Measurements from ENCODE around the gene NEURL1. TPM values are rescaled to one million over a fixed set of nuclear protein-coding genes. Genes with fewer than 3 reads are reported as not detected.

Gene NEURL1
- total RNA-seq, 1 donor from 2014 or later = 1.8 TPM

DNA sequence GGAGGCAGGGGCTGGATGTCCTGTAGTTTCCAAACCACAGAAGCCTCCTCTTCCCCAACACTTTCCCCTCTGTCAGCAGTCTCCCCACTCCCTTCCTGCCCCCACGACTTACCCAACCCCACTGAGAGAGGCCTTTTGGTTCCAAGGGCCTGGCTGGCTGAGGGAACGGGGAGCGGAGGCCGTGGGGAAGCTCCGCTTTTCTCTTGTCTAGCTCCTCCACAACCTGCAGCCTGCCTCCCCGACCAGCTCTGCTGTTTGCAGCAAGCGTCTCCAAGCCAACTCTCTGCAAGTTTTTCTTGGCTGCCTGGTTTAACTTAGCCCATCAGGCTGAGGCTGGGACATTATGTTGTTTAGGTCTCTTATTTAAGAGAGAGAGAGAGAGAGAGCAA lies 126.8 kb downstream of the NEURL1 start:
- no peak for DNase-seq (ENCODE audit: low read depth, low spot score)
- Mint-ChIP-seq H3K4me1 (peaks cover 2% of the 10 kb centered on the region), H3K36me3 (ENCODE audit: low read depth) (no peaks in the 10 kb centered on the region), H3K27ac (ENCODE audit: unreplicated experiment) (peak overlapping the region; percentile 44), H3K4me3 (no peak overlapping the region), H3K9me3 (no peaks in the 10 kb centered on the region), H3K27me3 (ENCODE audit: low read depth) (no peaks in the 10 kb centered on the region)
- TF ChIP-seq, protein P1, sequence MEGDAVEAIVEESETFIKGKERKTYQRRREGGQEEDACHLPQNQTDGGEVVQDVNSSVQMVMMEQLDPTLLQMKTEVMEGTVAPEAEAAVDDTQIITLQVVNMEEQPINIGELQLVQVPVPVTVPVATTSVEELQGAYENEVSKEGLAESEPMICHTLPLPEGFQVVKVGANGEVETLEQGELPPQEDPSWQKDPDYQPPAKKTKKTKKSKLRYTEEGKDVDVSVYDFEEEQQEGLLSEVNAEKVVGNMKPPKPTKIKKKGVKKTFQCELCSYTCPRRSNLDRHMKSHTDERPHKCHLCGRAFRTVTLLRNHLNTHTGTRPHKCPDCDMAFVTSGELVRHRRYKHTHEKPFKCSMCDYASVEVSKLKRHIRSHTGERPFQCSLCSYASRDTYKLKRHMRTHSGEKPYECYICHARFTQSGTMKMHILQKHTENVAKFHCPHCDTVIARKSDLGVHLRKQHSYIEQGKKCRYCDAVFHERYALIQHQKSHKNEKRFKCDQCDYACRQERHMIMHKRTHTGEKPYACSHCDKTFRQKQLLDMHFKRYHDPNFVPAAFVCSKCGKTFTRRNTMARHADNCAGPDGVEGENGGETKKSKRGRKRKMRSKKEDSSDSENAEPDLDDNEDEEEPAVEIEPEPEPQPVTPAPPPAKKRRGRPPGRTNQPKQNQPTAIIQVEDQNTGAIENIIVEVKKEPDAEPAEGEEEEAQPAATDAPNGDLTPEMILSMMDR (conservative IDR thresholded peaks at IDR 0.05) = no peak

DNA sequence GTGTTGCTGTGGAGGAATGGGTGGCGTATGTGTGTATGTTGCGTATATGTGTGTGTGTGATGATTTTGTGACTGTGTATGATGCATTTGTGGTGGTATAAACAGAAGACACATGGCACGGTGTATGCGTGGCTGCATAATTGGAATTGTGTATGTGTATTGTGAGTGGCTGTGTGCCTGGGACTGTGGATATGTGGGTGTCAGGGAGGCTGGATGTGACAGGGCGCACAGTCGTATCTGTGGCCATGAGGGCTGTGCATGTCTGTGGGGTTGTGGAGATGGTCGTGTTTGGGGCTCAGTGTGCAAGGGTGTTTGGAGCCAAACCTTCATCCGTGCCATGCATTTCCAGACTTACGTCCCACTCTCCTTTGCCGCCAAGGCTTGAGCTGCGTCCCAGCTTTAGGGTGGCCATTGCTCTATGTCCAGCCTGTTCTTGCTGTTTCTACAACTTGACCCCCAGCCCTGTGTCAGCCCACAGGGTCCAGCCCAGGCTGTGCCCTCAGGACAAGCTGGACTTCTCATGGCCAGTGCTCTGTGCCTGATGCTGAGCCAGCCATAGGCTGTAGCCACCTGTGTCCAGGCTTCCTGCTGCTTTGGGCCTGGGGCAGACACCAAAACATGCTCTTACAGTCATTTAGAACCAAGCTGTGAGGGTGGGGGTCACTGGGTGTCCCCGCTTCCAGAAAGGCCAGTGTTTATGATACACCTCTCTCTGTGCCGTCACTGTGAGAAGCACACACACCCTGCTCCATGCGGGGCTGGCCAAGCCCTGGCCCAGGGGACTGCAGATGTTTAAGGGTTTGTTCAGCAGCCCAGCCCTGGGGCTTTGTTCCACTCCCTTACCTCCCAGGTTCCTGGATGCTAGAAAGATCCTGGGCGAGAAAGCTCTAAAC lies 127.6 kb downstream of the NEURL1 start:
- no peaks in the 10 kb centered on the region for H3K27me3 Mint-ChIP-seq (ENCODE audit: low read depth)
- H3K36me3 Mint-ChIP-seq (ENCODE audit: low read depth) = no peaks in the 10 kb centered on the region
- H3K9me3 Mint-ChIP-seq = no peaks in the 10 kb centered on the region
- no peak for DNase-seq (ENCODE audit: low read depth, low spot score)
- peak overlapping the region; percentile 44 for H3K27ac Mint-ChIP-seq (ENCODE audit: unreplicated experiment)
- no peaks in the 10 kb centered on the region for H3K4me1 Mint-ChIP-seq
- TF ChIP-seq, protein P1 (conservative IDR thresholded peaks at IDR 0.05) = no peak
- H3K4me3 Mint-ChIP-seq = no peak overlapping the region

DNA sequence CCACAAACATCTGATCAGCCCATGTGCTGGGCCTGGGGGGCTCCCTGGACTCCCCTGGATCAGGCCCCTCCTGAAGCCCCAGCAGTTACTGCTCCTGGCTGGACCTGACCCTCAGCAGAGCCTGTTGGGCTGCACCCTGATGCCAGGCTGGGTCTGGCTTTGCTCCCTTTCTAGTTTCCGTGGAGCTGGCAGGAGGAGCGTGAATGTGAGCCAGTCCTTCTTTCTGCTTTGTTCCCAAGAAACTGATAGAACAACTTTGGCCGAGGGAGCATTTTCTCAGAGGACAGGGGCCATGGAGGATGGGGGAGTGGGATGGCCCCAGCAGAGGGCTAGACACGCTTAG lies 128.2 kb downstream of the NEURL1 start:
- Mint-ChIP-seq H3K36me3 (ENCODE audit: low read depth) (no peaks in the 10 kb centered on the region), H3K27ac (ENCODE audit: unreplicated experiment) (no peak overlapping the region), H3K27me3 (ENCODE audit: low read depth) (no peaks in the 10 kb centered on the region), H3K4me1 (no peaks in the 10 kb centered on the region), H3K4me3 (no peak overlapping the region), H3K9me3 (no peaks in the 10 kb centered on the region)
- TF ChIP-seq, protein P1 (conservative IDR thresholded peaks at IDR 0.05) = no peak
- DNase-seq (ENCODE audit: low read depth, low spot score) = no peak

DNA sequence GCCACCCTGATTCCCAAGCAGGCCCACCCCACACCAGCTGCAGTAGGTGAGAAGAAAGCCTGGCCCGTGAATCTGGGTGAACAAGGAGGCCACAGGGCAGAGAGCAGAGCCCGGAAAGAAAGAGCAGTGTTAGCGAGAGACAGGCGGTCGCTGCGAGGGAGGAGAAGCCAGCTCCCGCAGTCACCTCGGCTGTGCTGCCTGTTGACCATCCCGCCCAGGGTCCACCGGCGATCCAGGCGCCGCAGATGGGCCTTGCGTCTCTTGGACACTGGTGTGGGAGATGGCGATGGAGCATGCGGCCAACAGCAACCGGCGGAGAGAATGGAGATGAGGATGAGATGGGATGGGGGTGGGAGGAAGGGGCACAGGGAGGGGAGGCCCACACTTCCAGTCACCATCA lies 128.8 kb downstream of the NEURL1 start:
- no peaks in the 10 kb centered on the region for H3K27me3 Mint-ChIP-seq (ENCODE audit: low read depth)
- DNase-seq (ENCODE audit: low read depth, low spot score) = no peak
- H3K4me1 Mint-ChIP-seq = no peaks in the 10 kb centered on the region
- TF ChIP-seq, protein P1 (conservative IDR thresholded peaks at IDR 0.05) = no peak
- no peaks in the 10 kb centered on the region for H3K36me3 Mint-ChIP-seq (ENCODE audit: low read depth)
- no peak overlapping the region for H3K27ac Mint-ChIP-seq (ENCODE audit: unreplicated experiment)
- no peak overlapping the region for H3K4me3 Mint-ChIP-seq
- no peaks in the 10 kb centered on the region for H3K9me3 Mint-ChIP-seq

DNA sequence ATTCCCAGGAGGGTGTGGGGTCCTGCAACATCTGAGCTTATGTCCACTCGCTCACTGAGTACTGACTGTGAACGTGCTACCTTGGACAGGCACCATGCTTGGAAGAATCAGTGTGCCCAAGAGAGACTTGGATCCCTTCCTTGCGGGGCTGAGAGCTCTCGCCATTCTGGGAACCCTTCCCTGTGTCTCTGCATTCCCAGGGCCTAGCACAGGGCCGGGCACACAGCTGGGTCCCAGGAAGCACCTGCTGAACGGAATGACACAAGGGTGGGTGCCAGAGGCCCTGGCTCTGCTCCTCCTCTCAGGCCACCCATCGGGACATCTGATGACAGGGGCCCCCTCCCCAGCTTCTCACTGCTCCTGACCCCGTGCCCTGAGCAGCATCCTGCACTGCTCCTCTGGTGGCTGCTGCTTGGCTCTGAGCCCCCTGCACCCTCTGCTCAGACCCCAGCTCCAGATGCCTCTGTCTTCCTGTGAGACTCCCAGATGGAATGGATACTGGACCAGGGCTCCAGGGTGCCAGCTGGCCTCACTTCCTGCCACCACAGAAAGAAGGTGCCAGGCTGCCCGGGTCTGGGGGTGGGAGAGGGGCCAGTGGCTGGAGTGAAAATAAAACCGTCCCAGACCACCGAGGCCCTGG lies 129.6 kb downstream of the NEURL1 start:
- no peaks in the 10 kb centered on the region for H3K4me1 Mint-ChIP-seq
- H3K27ac Mint-ChIP-seq (ENCODE audit: unreplicated experiment) = peak overlapping the region; percentile 12
- TF ChIP-seq, protein P1 (conservative IDR thresholded peaks at IDR 0.05) = no peak
- peaks cover 5% of the 10 kb centered on the region for H3K36me3 Mint-ChIP-seq (ENCODE audit: low read depth)
- H3K27me3 Mint-ChIP-seq (ENCODE audit: low read depth) = no peaks in the 10 kb centered on the region
- no peak for DNase-seq (ENCODE audit: low read depth, low spot score)
- H3K4me3 Mint-ChIP-seq = no peak overlapping the region
- H3K9me3 Mint-ChIP-seq = no peaks in the 10 kb centered on the region
